Neural cell (in vitro differentiated cells): ENCODE results near the gene PPP2R2D. TPM values are rescaled to one million over a fixed set of nuclear protein-coding genes. Genes with fewer than 3 reads are reported as not detected.
"Not testable (repeated sequence)": the region's sequence is repeated elsewhere in the genome, so short reads cannot be mapped to it uniquely, and the experiment has no call there.

ENCODE experiments used
- H2AFZ ChIP-seq: fragments of 200-600, 300-800 bp; sonication (generic), shearing (Covaris generic); 2 replicates; pipeline ENCODE4 v1.6.0; 2014; ENCODE audit warnings: low read depth, mild to moderate bottlenecking, antibody characterized with exemption, low read length, moderate library complexity
- H3F3A ChIP-seq: fragments of 200-600 bp; shearing (Covaris generic); 2 replicates; pipeline ENCODE4 v1.6.1; 2016; ENCODE audit warnings: mild to moderate bottlenecking, moderate library complexity, mixed read lengths, antibody characterized with exemption, low read length; ENCODE audit not compliant: insufficient read depth, poor library complexity, severe bottlenecking
- H3K27ac ChIP-seq: fragments of 200-600, 300-800 bp; sonication (generic), shearing (Covaris generic); 2 replicates; pipeline ENCODE4 v1.5.1; 2014; ENCODE audit warnings: mild to moderate bottlenecking, low read length, moderate library complexity
- H3K27me3 ChIP-seq: fragments of 300-800, 200-600 bp; sonication (generic), shearing (Covaris generic); 2 replicates; pipeline ENCODE4 v1.6.0; 2014; ENCODE audit warnings: mild to moderate bottlenecking, low read depth, low read length, moderate library complexity; ENCODE audit not compliant: insufficient read depth
- H3K36me3 ChIP-seq: fragments of 300-800, 200-600 bp; sonication (generic), shearing (Covaris generic); 2 replicates; pipeline ENCODE4 v1.5.1; 2014; ENCODE audit warnings: mild to moderate bottlenecking, antibody characterized with exemption, low read length, moderate library complexity; ENCODE audit not compliant: insufficient read depth
- H3K4me2 ChIP-seq: fragments of 300-800, 200-600 bp; sonication (generic), shearing (Covaris generic); 2 replicates; pipeline ENCODE4 v1.6.0; 2014; ENCODE audit warnings: mild to moderate bottlenecking, low read length
- H3K4me3 ChIP-seq: fragments of 300-800, 200-600 bp; sonication (generic), shearing (Covaris generic); 2 replicates; pipeline ENCODE4 v1.5.1; 2014; ENCODE audit warnings: mild to moderate bottlenecking, low read length, moderate library complexity
- H3K79me2 ChIP-seq: fragments of 200-600 bp; shearing (Covaris generic); replicated peaks from 2 replicates; pipeline ENCODE4 v1.6.0; 2014; ENCODE audit warnings: mild to moderate bottlenecking, low read length, moderate library complexity; ENCODE audit not compliant: insufficient read depth
- H3K9ac ChIP-seq: fragments of 300-800, 200-600 bp; sonication (generic), shearing (Covaris generic); 2 replicates; pipeline ENCODE4 v1.6.1; 2016; ENCODE audit warnings: mild to moderate bottlenecking, low read length, mixed read lengths
- H3K9me2 ChIP-seq: fragments of 200-600 bp; shearing (Covaris generic); 2 replicates; pipeline ENCODE4 v1.6.1; 2016; ENCODE audit warnings: mild to moderate bottlenecking, low read length, mixed read lengths; ENCODE audit not compliant: insufficient read depth
- H3K9me3 ChIP-seq: fragments of 200-600, 300-800 bp; sonication (generic), shearing (Covaris generic); 2 replicates; pipeline ENCODE4 v1.6.1; 2016; ENCODE audit warnings: mild to moderate bottlenecking, mixed run types, low read length, moderate library complexity, mixed read lengths
- H4K20me1 ChIP-seq: fragments of 200-600 bp; shearing (Covaris generic); 2 replicates; pipeline ENCODE4 v1.6.1; 2016; ENCODE audit warnings: mild to moderate bottlenecking, mixed run types; ENCODE audit not compliant: insufficient read depth
- EP300 ChIP-seq: fragments of 450-650 bp; conservative IDR thresholded peaks from 2 replicates; pipeline ENCODE4 v1.6.1; 2014; ENCODE audit warnings: antibody characterized with exemption, mild to moderate bottlenecking, moderate library complexity; ENCODE audit not compliant: poor library complexity, severe bottlenecking
- MXI1 ChIP-seq: fragments of 450-650 bp; conservative IDR thresholded peaks from 2 replicates; pipeline ENCODE4 v1.6.1; 2014; ENCODE audit warnings: antibody characterized with exemption, mild to moderate bottlenecking; ENCODE audit not compliant: poor library complexity, severe bottlenecking
- POLR2AphosphoS5 ChIP-seq: IDR thresholded peaks from 2 replicates; pipeline ENCODE4 v1.6.1; 2012
- RAD21 ChIP-seq: fragments of 450-650 bp; conservative IDR thresholded peaks from 2 replicates; pipeline ENCODE4 v1.6.1; 2014; ENCODE audit warnings: antibody characterized with exemption, mild to moderate bottlenecking, moderate library complexity
- SMC3 ChIP-seq: fragments of 450-650 bp; conservative IDR thresholded peaks from 2 replicates; pipeline ENCODE4 v1.6.1; 2014; ENCODE audit warnings: antibody characterized with exemption, mild to moderate bottlenecking, moderate library complexity; ENCODE audit not compliant: poor library complexity
- TAF1 ChIP-seq: IDR thresholded peaks from 2 replicates; pipeline ENCODE4 v1.6.1; 2012; ENCODE audit warnings: low read depth
- polyA plus RNA-seq: library from polyadenylated mRNA; depleted of rRNA; stranded (reverse); fragments of >200 nt; gene quantifications from 2 replicates; pipeline ENCODE4 v1.2.3, GENCODE V29; 2014
- TF ChIP-seq, protein P1 (sequence below): IDR thresholded peaks from 2 replicates; pipeline ENCODE4 v1.6.1; 2012; ENCODE audit warnings: borderline replicate concordance
- TF ChIP-seq, protein P2 (sequence below): fragments of 450-650 bp; IDR thresholded peaks from 2 replicates; pipeline ENCODE4 v1.5.1; 2014; ENCODE audit warnings: antibody characterized with exemption, mild to moderate bottlenecking, moderate library complexity; ENCODE audit not compliant: poor library complexity, severe bottlenecking

The PPP2R2D gene
- polyA plus RNA-seq, 1 donor from 2014 or later, result 71.7 TPM

DNA sequence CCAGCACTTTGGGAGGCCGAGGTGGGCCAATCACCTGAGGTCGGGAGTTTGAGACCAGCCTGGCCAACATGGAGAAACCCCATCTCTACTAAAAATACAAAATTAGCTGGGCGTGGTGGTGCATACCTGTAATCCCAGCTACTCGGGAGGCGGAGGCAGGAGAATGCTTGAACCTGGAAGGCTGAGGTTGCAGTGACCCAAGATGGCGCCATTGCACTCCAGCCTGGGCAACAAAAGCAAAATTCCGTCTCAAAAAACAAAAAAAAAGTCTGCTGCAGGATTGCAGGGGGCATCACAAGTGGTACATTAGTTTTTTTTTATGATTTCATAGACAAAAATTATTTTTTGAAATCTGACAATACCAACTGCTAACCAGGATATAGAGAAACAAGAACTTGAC lies 86.0 kb downstream of the PPP2R2D start:
- not testable (repeated sequence) for H3K4me2 ChIP-seq, H3K9me3 ChIP-seq

DNA sequence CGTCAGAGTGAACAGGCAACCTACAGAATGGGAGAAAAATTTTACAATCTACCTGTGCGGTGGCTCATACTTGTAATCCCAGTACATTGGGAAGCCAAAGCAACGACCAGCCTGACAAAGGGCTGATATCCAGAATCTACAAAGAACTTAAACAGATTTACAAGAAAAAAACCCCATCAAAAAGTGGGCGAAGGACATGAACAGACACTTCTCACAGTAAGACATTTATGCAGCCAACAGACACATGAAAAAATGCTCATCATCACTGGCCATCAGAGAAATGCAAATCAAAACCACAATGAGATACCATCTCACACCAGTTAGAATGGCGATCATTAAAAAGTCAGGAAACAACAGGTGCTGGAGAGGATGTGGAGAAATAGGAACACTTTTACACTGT lies 86.5 kb downstream of the PPP2R2D start:
- H3K9me3 ChIP-seq, H3K27ac ChIP-seq, H4K20me1 ChIP-seq, H3K9ac ChIP-seq, H3K36me3 ChIP-seq, H3K4me3 ChIP-seq, H3K4me2 ChIP-seq, H3K27me3 ChIP-seq, H3F3A ChIP-seq, H2AFZ ChIP-seq, H3K9me2 ChIP-seq, H3K79me2 ChIP-seq: not testable (repeated sequence)

More for the DNA sequence above, 86.0 kb downstream of the PPP2R2D start:
- not testable (repeated sequence) for H3K27ac ChIP-seq, H3K36me3 ChIP-seq, H3K9me2 ChIP-seq, H2AFZ ChIP-seq, H3K4me3 ChIP-seq, H3K79me2 ChIP-seq, H3K27me3 ChIP-seq, H3F3A ChIP-seq, H4K20me1 ChIP-seq, H3K9ac ChIP-seq

DNA sequence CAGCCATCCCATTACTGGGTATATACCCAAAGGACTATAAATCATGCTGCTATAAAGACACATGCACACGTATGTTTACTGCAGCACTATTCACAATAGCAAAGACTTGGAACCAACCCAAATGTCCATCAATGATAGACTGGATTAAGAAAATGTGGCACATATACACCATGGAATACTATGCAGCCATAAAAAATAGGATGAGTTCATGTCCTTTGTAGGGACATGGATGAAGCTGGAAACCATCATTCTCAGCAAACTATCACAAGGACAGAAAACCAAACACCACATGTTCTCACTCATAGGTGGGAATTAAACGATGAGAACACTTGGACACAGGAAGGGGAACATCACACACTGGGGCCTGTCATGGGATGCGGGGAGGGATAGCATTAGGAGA lies 87.0 kb downstream of the PPP2R2D start:
- not testable (repeated sequence) for H3F3A ChIP-seq, H3K36me3 ChIP-seq, H3K4me3 ChIP-seq

DNA sequence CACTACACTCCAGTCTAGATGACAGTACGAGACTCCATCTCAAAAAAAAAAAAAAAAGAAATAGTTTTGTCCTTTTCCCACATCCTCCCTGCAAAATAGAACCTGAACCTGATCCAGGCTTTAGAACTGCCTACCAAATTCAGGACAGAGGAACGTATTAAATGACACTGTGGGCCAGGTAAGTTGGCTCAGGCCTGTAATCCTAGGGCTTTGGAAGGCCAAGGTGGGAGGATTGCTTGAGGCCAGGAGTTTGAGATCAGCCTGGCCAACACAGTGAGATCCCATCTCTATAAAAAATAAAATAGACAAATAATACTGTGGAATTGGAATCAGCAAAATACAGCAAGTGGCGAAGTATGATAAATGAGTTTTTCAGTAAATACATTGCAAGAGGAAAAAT lies 90.9 kb downstream of the PPP2R2D start:
- Histone ChIP-seq H3K4me2 (no peak overlapping the region), H3K27me3 (no peaks in the 10 kb centered on the region), H3F3A (no peaks in the 10 kb centered on the region), H3K9me3 (no peaks in the 10 kb centered on the region), H3K27ac (no peak overlapping the region), H3K9ac (no peak overlapping the region), H4K20me1 (no peaks in the 10 kb centered on the region), H3K4me3 (no peak overlapping the region), H3K9me2 (no peaks in the 10 kb centered on the region), H3K79me2 (no peaks in the 10 kb centered on the region), H3K36me3 (no peaks in the 10 kb centered on the region), H2AFZ (no peak overlapping the region)
- TF ChIP-seq EP300 (no peak), SMC3 (no peak), POLR2AphosphoS5 (no peak), TAF1 (no peak)

More for the DNA sequence above, 87.0 kb downstream of the PPP2R2D start:
- H3K27me3 ChIP-seq, H3K79me2 ChIP-seq, H4K20me1 ChIP-seq, H3K27ac ChIP-seq, H3K4me2 ChIP-seq, H3K9me3 ChIP-seq, H3K9me2 ChIP-seq, H3K9ac ChIP-seq, H2AFZ ChIP-seq: not testable (repeated sequence)

DNA sequence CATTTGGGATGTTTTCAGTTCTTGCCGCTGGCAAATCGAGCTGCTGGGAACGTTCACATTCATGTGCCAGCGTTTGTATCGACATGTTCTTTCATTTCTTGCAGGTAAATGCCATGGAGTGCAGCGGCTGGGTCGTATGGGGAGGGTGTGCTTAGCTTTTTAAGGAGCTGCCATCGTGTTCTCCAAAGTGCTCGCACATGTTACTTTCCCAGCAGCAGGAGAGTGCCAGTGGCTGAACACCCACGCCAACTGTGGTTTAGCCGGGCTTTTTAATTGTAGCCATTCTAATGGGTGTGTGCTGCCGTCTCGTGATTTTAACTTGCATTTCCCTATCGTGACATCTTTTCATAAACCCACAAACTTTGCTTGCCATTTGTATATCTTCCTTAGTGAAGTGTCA lies 92.5 kb downstream of the PPP2R2D start:
- TF ChIP-seq MXI1 (no peak), POLR2AphosphoS5 (no peak), RAD21 (no peak)
- TF ChIP-seq, protein P1, sequence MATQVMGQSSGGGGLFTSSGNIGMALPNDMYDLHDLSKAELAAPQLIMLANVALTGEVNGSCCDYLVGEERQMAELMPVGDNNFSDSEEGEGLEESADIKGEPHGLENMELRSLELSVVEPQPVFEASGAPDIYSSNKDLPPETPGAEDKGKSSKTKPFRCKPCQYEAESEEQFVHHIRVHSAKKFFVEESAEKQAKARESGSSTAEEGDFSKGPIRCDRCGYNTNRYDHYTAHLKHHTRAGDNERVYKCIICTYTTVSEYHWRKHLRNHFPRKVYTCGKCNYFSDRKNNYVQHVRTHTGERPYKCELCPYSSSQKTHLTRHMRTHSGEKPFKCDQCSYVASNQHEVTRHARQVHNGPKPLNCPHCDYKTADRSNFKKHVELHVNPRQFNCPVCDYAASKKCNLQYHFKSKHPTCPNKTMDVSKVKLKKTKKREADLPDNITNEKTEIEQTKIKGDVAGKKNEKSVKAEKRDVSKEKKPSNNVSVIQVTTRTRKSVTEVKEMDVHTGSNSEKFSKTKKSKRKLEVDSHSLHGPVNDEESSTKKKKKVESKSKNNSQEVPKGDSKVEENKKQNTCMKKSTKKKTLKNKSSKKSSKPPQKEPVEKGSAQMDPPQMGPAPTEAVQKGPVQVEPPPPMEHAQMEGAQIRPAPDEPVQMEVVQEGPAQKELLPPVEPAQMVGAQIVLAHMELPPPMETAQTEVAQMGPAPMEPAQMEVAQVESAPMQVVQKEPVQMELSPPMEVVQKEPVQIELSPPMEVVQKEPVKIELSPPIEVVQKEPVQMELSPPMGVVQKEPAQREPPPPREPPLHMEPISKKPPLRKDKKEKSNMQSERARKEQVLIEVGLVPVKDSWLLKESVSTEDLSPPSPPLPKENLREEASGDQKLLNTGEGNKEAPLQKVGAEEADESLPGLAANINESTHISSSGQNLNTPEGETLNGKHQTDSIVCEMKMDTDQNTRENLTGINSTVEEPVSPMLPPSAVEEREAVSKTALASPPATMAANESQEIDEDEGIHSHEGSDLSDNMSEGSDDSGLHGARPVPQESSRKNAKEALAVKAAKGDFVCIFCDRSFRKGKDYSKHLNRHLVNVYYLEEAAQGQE, result no peak
- TF ChIP-seq, protein P2, sequence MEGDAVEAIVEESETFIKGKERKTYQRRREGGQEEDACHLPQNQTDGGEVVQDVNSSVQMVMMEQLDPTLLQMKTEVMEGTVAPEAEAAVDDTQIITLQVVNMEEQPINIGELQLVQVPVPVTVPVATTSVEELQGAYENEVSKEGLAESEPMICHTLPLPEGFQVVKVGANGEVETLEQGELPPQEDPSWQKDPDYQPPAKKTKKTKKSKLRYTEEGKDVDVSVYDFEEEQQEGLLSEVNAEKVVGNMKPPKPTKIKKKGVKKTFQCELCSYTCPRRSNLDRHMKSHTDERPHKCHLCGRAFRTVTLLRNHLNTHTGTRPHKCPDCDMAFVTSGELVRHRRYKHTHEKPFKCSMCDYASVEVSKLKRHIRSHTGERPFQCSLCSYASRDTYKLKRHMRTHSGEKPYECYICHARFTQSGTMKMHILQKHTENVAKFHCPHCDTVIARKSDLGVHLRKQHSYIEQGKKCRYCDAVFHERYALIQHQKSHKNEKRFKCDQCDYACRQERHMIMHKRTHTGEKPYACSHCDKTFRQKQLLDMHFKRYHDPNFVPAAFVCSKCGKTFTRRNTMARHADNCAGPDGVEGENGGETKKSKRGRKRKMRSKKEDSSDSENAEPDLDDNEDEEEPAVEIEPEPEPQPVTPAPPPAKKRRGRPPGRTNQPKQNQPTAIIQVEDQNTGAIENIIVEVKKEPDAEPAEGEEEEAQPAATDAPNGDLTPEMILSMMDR, result no peak
- Histone ChIP-seq H3K4me3 (no peak overlapping the region), H3K9ac (no peak overlapping the region), H3K9me3 (no peaks in the 10 kb centered on the region), H4K20me1 (no peaks in the 10 kb centered on the region), H3K79me2 (no peaks in the 10 kb centered on the region), H3K4me2 (no peak overlapping the region), H2AFZ (no peak overlapping the region), H3K36me3 (no peaks in the 10 kb centered on the region), H3K27me3 (no peaks in the 10 kb centered on the region), H3F3A (no peaks in the 10 kb centered on the region), H3K27ac (no peak overlapping the region), H3K9me2 (no peaks in the 10 kb centered on the region)
